GM04504 (cell line): ENCODE data around the gene SMYD3.
"Not testable (repeated sequence)": the region's sequence is repeated elsewhere in the genome, so short reads cannot be mapped to it uniquely, and the experiment has no call there.

Experiments
- DNase-seq: peaks from one replicate; pipeline ENCODE4 v3.0.0-alpha.2; 2012; ENCODE audit warnings: low read depth

Gene SMYD3

DNA sequence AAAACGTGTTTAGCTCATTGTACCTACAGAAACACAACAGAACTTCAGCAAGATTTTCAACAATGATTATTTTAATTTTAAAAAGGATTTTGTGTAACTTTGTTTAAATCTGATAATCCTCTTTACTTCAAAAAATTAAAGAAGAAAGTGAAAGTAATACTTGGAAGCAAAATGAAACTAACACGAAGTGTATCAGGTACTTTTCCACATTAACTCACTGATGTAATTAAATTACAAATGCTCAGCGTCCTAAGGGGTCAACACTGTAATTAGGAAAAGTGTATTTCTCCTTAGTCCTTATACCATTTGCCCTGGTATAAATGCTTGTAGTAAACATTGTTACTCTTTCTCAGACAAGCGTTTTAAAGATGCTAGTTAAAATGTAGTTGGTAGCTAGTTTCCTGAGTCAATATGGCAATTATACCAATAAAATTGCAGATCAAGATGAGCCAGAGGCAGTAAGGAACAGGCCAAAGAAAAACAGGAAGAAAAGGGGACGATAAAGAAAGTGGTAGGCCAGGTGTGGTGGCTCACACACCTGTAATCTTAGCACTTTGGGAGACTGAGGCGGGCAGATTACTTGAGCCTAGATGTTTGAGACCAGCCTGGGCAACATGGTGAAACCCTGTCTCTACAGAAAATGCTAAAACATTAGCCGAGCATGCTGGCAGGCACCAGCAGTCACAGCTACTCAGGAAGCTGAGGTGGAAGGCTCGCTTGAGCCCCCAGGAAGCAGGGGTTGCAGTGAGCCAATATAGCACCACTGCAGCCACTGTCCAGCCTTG lies 553.0 kb downstream of the SMYD3 start:
- DNase-seq: no peak

- DNase-seq: no peak
Measured at GRCh38 chr1:245952383-245953026, 554.6 kb downstream of the SMYD3 start.

DNA sequence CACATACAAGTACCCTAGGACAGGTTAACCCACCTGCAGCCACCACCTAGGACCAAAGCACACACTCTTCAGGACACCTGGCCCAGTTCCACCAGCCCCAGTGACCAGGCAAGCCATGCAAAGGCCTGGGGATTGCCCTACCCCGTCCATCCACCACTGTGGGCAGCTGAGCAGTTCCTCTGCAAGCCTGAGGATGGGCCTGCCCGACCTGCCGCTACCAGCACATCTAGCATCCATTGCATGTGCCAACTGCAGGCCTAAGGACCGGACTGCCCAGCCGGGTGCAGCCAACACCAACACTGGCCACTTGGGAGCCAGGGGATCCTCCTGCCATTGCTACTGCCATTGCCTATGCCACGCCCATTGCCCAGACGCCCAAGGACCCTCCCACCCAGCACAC lies 558.3 kb downstream of the SMYD3 start:
- DNase-seq: no peak

GRCh38 chr1:245946905-245947304 lies 560.2 kb downstream of the SMYD3 start:
- DNase-seq: no peak

DNA sequence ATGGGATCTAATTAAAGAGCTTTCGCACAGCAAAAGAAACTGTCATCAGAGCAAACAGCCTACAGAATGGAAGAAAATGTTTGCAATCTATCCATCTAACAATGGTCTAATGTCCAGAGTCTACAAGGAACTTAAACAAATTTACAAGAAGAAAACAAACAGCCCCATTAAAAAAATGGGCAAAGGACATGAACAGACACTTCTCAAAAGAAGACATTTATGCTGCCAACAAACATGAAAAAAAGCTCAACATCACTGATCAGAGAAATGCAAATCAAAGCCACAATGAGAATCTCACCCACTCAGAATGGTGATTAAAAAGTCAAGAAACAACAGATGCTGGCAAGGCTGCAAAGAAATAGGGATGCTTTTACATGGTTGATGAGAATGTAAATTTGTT lies 561.9 kb downstream of the SMYD3 start:
- DNase-seq: not testable (repeated sequence)

- DNase-seq: no peak
Measured at GRCh38 chr1:245942856-245943255, 564.2 kb downstream of the SMYD3 start.

DNA sequence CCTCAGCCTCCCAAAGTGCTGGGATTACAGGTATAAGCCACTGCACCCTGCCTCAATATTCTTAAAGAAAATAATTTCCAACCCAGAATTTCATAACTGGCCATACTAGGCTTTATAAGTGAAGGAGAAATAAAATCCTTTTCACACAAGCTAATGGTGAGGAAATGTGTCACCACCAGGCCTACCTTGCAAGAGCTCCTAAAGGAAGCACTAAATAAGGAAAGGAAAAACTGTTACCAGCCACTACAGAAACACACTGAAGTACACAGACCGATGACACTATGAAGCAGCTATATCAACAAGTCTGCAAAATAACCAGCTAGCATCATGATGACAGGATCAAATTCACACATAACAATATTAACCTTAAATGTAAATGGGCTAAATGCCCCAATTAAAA lies 565.3 kb downstream of the SMYD3 start:
- DNase-seq: not testable (repeated sequence)

DNA sequence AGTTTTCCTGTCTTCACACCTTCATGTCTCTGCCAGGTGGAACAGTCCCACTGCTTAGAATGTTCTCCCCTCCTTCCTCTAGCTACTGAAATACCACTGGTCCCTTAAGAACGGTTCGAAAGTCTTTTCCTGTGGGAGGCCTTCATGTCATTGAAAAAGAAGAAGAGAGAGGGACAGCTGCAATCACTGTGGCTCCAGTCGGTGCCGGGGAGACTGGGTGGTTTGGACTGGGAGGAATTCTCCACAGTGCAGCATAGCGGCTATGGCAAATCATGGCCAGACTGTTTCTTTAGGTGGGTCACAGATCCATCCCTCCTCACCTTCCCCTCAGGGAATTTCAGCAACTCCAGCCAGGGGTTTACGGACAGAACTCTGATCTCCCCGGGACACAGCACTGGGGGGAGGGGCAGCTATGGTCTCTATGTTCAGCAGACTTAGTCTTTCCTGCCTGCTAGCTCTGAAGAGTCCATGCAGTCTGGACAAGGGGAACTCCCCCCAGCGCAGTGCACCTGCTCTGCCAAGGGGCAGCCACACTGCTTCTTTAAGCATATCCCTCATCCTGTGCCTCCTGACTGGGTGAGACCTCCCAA lies 567.2 kb downstream of the SMYD3 start:
- no peak for DNase-seq

DNA sequence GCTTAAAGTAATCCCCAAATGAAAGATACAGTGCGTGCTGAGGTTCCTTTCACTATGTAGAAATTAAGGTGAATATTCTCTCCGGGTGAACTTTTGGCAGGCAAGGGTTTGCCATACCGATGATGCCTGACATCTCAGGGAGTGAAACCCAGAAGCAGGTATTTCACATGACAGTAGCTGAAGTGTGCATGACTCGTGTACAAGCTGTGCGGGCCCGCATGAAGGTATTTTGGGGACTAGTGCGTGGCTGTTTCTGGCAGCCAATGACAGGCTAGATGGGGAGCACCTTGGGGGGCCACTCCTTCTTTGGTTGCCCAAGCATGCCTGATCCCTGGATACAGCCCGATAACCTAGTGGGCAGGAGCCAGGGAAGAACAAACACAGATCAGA lies 569.0 kb downstream of the SMYD3 start:
- DNase-seq: no peak

DNA sequence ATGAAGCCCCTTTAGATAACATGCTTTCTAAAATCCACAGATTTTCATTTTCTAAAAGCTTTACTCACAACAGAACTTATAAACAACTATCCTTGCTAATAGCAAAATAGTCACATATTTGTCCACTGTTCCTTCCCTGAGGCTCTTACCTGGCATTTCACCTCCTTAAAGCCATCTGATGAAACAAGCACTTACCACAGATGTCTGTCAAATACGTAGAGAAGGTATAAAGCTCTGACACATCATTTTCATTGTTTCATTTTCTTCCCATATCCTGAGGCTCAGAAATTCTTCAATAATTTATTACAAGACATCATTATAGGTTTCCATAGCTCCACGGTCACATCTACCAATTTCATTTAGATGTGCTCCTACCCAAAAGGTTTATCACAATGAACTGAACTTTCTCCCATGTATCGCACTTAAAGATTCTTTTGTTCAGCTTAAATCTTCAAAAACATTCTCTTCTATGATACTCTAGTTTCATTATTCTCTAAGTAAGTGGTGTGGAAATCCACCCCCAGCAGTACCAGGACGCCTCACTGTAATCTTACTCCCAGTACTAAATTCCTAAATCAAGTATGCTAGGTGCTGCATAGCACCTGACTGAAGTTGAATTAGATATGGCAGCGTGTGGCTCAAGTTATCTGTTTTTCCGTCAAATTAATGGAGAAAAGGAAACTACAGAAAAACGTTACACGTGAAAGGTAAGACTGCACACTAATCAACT lies 569.6 kb downstream of the SMYD3 start:
- DNase-seq: no peak

DNA sequence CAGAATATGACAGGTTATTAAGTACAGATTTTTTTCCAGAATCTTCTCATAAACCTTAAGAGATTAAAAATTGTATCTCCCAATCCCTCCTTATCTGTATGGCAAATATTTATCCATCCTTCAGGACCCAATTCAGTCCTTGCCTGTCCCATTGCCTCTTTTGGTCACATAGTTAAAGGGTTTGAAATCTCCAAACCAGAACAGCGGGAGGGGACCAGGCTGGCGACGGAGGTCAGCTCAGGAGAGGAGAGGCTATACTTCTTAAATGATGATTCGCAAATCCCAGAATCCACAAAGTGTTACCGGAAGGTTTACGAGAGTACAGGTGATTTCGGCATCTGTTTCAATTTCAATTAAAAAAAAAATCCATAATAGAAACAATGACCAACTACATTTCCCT lies 572.7 kb downstream of the SMYD3 start:
- DNase-seq: no peak

DNA sequence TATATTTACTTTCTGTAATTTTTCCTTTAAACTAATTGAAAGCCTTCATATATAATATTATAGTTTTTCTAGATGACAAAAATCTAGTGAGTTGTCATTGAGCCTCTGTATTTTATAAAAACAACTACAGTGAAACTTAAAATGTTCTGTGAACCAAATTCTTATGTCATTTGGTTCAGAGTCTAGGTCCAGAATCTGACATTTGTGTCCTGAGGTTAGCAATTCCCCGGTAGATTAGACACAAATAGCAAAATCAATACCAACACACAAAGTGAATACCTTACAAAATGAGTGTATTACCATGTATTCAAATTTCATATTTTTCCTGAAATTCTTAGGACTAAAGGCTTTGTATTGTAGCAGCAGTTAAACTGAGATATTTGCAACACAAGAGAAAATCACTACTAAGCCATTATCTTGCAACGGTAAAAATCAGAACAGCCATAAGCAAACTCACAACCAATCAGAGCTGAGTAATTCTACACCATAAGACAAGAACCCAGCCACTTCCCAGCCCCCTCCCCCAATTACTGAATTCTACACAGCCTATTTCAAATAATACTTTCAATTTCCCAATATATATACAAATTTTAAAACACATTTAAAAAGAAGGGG lies 573.5 kb downstream of the SMYD3 start:
- DNase-seq: no peak

DNA sequence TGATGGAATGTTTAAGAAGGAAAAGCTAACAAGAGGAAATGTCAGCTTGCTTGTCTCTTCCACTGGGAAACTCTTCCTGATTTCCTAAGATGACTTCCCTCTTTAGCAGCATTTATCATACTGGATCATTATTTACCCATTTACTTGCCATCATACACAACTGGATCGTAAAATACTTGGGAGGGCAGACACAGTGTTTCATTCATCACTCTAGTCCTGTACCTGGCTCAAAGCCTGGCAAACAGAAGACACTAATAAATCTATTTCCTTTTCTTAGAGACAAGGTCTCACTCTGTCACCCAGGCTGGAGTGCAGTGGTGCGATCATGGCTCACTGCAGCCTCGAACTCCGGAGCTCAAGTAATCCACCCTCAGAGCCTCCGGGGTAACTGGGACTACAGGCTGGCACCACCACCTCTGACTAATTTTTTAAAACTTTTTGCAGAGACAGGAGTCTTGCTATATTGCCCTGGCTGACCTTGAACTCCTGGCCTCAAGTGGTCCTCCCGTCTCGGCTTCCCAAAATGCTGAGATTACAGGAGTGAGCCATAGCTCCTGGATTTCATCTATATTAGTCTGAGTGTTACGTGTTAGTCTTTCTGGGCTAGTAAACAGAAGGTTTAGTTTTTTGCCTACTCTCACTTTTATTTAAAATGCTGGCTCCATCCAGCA lies 574.6 kb downstream of the SMYD3 start:
- no peak for DNase-seq

DNA sequence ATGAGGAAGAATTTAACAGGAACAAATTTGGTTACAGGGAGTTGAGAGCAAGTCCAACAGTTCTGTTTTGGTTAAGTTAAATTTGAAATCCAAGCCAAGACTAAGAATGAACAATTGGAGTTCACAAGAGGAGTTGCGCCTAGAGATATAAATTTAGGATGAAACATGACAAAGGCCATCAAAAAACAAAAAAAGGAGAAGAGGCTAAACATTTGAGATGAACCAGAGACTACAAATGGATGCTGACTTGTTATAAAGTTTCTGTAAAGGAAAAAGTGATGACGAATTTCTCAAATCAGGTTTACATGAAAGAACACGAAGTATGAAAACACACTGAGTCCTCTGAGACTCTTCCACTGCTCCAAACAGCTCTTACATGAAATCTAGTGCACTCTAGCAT lies 575.6 kb downstream of the SMYD3 start:
- no peak for DNase-seq

DNA sequence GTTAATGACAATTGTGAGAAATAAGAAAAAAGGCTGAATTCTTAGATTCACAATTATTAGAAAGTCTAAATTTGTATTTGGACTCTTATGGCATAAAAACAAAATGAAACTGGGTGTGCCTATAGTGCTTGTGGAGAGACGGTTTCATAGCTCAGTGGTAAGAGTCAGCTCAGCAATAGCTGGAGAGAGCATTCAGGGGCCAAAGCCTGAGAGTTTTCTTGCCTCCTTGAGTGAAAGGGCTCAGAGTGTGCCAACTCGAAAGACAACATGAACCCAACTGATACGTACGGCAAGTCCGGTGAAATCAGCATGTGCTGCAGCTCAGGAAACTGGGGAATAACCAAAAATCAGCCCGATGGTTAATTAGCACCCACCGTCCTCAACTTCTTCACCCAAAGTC lies 577.9 kb downstream of the SMYD3 start:
- DNase-seq: no peak

DNA sequence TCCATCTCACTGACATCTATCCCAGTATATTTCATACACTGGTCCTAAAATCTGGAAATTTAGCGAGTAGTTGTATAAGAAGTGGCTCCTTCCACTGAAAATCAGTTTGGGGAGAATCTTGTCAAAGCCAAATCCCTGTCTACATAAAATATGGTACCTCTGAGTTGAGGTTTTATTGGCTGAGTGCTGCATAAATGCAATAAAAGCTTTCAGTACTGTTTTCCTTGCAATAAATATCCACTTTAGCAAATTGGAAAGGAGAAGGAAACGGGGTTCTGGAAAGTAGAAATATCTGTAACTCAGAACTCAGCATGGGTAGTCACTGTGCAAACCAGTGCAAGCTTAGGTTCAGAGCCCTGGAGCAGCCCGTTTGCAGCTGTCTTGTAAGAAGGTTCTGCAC lies 580.2 kb downstream of the SMYD3 start:
- no peak for DNase-seq

GRCh38 chr1:245923215-245923614 lies 583.9 kb downstream of the SMYD3 start:
- DNase-seq: no peak

DNA sequence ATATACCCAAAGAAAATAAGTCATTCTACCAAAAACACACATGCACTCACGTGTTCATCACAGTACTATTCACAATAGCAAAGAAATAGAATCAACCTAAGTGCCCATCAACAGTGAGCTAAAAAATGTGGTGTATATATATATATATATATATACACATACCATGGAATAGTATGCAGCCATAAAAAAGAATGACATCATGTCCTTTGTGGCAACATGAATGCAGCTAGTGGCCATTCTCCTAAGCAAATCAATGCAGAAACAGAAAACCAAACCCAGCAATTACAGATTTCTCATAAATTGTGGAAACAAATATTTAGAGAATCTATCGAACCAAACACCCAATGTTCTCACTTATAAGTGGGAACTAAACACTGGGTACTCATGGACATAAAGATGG lies 585.7 kb downstream of the SMYD3 start:
- no peak for DNase-seq

GRCh38 chr1:245917403-245917802 lies 589.7 kb downstream of the SMYD3 start:
- no peak for DNase-seq

DNA sequence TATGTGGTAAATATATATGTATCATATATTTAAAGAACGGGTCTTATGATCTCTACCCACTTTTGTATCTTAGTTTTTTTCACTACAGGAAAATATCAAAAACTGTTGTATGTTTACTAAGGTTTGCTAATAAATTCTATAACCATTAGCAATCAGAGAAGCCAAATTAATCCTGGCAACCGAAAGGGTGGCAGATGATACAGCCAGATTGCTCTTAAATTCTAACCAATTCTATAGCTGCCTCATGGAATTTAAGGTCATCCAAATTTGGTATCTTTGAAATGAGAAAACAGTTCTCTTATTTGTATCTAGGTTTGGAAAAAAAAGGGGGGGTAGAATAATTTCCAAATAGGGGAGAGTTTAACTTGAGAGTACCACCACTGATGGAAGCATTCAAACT lies 591.2 kb downstream of the SMYD3 start:
- no peak for DNase-seq

DNA sequence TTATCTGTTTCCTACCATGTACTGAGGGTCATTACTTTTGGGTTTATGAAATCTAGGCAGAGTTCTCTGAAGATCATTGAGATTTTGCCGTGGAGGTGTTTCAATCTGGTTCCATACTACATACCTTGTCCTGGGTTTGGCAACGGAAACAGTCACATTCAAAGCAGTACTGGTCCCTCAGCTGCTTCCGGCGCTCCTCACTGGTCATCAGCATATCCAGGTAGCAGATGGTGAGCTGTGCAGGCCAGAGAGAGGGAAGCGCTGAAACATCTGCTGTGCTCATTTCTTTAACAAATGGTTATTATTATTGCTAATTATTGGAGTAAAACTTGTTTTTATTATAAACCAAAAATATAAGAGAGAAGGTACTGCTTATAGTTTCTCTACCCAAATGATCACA lies 591.7 kb downstream of the SMYD3 start:
- no peak for DNase-seq

DNA sequence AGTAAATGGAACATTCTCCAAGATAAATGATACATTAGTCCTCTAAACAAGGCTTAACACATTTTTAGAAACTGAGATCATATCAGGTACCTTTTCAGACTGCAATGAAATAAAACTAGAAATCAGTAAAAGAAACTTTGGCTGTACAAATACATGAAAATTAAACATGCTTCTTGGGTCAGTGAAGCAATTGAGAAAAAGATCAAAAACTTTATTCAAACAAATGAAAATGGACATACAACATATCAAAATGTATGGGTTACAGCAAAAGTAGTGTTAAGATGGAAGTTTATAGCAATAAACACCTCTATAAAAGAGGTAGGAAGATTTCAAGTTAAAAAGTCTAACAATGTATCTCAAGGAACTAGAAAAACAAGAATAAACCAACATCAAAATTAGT lies 598.5 kb downstream of the SMYD3 start:
- DNase-seq: no peak
